ENCODE results near the gene PHF23.

DNA sequence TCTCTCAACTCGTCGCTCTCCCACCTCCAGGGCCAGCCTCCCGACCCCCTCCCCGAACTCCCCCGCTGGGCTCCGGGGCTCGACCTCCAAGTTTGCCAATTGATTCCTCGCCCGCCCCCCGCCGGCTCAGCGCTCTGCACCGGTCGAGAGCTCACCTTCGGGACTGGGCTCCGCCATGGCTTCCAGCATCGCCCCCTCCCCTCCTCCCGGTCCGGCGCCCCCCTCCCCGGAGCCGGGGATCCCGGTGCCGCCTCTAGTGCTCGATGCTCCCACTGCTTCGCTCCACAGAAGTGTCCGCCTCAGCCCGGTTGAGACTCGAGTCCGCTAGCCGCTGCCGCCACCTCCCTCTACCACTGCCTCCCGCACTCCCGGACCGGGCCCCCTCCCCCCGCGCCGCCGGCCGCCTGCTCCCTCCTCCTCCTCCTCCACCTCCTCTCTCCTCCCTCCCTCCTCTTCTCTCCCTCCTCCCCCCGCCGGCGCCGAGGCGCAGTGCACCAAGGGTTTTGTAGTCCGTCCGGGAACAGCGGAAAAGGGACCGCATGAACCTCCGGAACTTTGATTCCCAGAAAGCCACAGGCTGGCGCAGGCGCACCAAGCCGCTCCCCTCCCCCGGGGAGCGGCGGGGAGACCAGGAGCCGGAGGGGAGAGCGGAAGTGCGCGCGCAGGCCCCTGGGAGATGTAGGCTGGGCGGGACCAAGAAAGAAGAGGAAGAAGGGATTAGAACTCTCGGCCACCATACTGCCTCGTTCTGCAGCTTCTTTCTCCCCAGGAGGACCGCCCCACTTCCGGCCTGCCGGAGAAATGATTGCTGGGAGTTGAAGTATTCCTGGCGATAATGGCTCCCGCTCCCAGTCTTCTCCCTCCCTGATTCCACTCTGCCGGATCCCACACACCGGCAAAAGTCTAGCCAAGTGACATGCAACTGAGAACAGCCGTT lies at the start of gene PHF23:
- TF ChIP-seq CTCF (conservative IDR thresholded peaks at IDR 0.05 in 1 of 2, IDR thresholded peaks at IDR 0.05 in 1 of 2; ENCODE audit: extremely low read depth in 1 of 2, insufficient read depth in 1 of 2, low read depth in 1 of 2, low read length in 2 of 2) = peak in 1 of 2 donors; percentile 7
- TF ChIP-seq EZH2 (IDR thresholded peaks at IDR 0.05; ENCODE audit: borderline replicate concordance, low read length) = no peak
